GM12878 (cell line): ENCODE data around the gene EPHA8.

Experiments
- EZH2 ChIP-seq: IDR thresholded peaks from 2 replicates; pipeline ENCODE4 v1.6.1; 2012; ENCODE audit warnings: low read depth, mild to moderate bottlenecking, control low read depth, inconsistent platforms, low read length, borderline replicate concordance; ENCODE audit not compliant: control insufficient read depth
- MYC ChIP-seq: IDR thresholded peaks from 2 replicates; pipeline ENCODE4 v1.6.1; 2011; ENCODE audit warnings: mild to moderate bottlenecking, low read length, moderate library complexity, inconsistent platforms; ENCODE audit not compliant: insufficient read depth, insufficient replicate concordance, insufficient read length, severe bottlenecking
- PML ChIP-seq: IDR thresholded peaks from 2 replicates; pipeline ENCODE4 v1.6.1; 2012; ENCODE audit warnings: low read length, inconsistent platforms
- POLR2AphosphoS5 ChIP-seq: IDR thresholded peaks from 2 replicates; pipeline ENCODE4 v1.6.1; 2011; ENCODE audit warnings: mild to moderate bottlenecking, low read length, inconsistent platforms
- SIN3A ChIP-seq: IDR thresholded peaks from 2 replicates; pipeline ENCODE4 v1.6.1; 2012; ENCODE audit warnings: low read depth, low read length, improper control_type of control experiment
- TAF1 ChIP-seq: IDR thresholded peaks from 2 replicates; pipeline ENCODE4 v1.6.1; 2011; ENCODE audit warnings: mild to moderate bottlenecking, low read depth, low read length, borderline replicate concordance
- TF ChIP-seq, protein P1 (sequence below): IDR thresholded peaks from 2 replicates; pipeline ENCODE4 v1.6.1; 2012; ENCODE audit warnings: improper control_type of control experiment, low read depth, low read length; ENCODE audit not compliant: insufficient replicate concordance
- TF ChIP-seq, protein P2 (sequence below): fragments of 450-650 bp; IDR thresholded peaks from 2 replicates; pipeline ENCODE4 v1.6.1; 2017; ENCODE audit warnings: borderline replicate concordance
- TF ChIP-seq, protein P3 (sequence below): IDR thresholded peaks from 2 replicates; pipeline ENCODE4 v1.6.1; 2011; ENCODE audit warnings: low read depth, low read length, improper control_type of control experiment, borderline replicate concordance
- TF ChIP-seq, protein P4 (sequence below): IDR thresholded peaks from 2 replicates; pipeline ENCODE4 v1.6.1; 2011; ENCODE audit warnings: mild to moderate bottlenecking, low read depth, low read length, moderate library complexity; ENCODE audit not compliant: insufficient replicate concordance
- TF ChIP-seq, protein P5 (sequence below), 3 experiments: IDR thresholded peaks in 2 of 3; conservative IDR thresholded peaks in 1 of 3; 2 replicates each; pipeline ENCODE4 v1.5.1; 2011; ENCODE audit warnings: low read depth in 3 of 3, low read length in 3 of 3, mild to moderate bottlenecking in 3 of 3, control low read depth in 2 of 3, moderate library complexity in 2 of 3, inconsistent platforms in 1 of 3, mixed read lengths in 1 of 3; ENCODE audit not compliant: control insufficient read depth in 2 of 3, insufficient read depth in 1 of 3; ENCODE audit errors: extremely low read depth in 1 of 3

DNA sequence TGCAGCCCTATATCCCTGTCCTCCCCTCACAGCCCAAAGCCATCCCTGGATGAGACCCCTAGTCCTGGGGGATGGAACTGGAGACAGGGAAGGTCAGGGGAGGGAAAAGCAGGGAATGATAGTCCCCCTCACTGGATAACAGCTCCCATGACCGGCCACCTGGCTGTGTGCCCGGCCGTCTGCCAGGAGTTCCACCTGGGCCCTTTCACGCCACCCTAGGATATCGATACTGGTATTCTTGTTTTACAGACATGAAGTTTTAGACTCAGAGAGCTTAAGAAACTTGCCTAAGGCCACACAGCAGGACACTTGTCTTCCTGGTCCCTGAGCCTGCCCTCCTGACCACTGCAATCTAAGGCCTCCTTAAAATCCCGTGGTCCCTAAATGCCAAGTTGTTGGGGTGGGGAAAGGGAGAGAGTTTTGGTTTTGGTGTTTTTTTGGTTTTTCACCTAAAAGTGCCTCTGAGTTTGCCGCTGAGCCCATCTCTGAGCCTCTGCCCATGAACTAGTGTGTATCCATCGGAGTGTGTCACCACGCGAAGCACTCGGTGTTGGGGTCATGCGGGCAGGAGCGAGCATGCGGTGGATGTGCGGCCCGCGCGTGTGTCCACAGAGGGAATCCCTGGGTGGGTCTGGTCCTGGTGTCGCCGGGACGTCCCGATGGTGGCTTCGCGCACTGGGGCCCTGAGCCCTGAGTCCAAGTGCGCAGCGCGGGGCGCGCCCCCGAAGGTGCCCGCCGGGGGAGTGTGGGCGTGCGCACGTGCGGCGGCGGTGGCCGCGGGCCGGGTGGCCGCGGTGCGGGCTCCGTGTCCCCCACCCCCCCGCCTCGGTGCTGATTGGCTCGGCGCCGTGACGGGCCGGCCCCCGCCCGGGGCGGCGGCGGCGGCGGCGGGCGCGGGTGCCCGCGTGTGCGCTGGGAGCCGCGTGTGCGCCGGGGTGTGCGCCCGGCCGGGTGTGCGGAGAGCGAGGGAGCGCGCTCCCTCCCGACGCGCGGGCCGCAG is at the start of gene EPHA8:
- TF ChIP-seq, protein P1, sequence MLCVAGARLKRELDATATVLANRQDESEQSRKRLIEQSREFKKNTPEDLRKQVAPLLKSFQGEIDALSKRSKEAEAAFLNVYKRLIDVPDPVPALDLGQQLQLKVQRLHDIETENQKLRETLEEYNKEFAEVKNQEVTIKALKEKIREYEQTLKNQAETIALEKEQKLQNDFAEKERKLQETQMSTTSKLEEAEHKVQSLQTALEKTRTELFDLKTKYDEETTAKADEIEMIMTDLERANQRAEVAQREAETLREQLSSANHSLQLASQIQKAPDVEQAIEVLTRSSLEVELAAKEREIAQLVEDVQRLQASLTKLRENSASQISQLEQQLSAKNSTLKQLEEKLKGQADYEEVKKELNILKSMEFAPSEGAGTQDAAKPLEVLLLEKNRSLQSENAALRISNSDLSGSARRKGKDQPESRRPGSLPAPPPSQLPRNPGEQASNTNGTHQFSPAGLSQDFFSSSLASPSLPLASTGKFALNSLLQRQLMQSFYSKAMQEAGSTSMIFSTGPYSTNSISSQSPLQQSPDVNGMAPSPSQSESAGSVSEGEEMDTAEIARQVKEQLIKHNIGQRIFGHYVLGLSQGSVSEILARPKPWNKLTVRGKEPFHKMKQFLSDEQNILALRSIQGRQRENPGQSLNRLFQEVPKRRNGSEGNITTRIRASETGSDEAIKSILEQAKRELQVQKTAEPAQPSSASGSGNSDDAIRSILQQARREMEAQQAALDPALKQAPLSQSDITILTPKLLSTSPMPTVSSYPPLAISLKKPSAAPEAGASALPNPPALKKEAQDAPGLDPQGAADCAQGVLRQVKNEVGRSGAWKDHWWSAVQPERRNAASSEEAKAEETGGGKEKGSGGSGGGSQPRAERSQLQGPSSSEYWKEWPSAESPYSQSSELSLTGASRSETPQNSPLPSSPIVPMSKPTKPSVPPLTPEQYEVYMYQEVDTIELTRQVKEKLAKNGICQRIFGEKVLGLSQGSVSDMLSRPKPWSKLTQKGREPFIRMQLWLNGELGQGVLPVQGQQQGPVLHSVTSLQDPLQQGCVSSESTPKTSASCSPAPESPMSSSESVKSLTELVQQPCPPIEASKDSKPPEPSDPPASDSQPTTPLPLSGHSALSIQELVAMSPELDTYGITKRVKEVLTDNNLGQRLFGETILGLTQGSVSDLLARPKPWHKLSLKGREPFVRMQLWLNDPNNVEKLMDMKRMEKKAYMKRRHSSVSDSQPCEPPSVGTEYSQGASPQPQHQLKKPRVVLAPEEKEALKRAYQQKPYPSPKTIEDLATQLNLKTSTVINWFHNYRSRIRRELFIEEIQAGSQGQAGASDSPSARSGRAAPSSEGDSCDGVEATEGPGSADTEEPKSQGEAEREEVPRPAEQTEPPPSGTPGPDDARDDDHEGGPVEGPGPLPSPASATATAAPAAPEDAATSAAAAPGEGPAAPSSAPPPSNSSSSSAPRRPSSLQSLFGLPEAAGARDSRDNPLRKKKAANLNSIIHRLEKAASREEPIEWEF = no peak
- TF ChIP-seq, protein P2, sequence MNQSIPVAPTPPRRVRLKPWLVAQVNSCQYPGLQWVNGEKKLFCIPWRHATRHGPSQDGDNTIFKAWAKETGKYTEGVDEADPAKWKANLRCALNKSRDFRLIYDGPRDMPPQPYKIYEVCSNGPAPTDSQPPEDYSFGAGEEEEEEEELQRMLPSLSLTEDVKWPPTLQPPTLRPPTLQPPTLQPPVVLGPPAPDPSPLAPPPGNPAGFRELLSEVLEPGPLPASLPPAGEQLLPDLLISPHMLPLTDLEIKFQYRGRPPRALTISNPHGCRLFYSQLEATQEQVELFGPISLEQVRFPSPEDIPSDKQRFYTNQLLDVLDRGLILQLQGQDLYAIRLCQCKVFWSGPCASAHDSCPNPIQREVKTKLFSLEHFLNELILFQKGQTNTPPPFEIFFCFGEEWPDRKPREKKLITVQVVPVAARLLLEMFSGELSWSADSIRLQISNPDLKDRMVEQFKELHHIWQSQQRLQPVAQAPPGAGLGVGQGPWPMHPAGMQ = no peak
- no peak for TF ChIP-seq SIN3A
- TF ChIP-seq, protein P3, sequence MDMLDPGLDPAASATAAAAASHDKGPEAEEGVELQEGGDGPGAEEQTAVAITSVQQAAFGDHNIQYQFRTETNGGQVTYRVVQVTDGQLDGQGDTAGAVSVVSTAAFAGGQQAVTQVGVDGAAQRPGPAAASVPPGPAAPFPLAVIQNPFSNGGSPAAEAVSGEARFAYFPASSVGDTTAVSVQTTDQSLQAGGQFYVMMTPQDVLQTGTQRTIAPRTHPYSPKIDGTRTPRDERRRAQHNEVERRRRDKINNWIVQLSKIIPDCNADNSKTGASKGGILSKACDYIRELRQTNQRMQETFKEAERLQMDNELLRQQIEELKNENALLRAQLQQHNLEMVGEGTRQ = no peak
- no peak for TF ChIP-seq TAF1
- TF ChIP-seq, protein P4, sequence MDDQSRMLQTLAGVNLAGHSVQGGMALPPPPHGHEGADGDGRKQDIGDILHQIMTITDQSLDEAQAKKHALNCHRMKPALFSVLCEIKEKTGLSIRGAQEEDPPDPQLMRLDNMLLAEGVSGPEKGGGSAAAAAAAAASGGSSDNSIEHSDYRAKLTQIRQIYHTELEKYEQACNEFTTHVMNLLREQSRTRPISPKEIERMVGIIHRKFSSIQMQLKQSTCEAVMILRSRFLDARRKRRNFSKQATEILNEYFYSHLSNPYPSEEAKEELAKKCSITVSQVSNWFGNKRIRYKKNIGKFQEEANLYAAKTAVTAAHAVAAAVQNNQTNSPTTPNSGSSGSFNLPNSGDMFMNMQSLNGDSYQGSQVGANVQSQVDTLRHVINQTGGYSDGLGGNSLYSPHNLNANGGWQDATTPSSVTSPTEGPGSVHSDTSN = no peak
- no peak for TF ChIP-seq MYC
- TF ChIP-seq EZH2 = no peak
- no peak for TF ChIP-seq PML
- TF ChIP-seq, protein P5, sequence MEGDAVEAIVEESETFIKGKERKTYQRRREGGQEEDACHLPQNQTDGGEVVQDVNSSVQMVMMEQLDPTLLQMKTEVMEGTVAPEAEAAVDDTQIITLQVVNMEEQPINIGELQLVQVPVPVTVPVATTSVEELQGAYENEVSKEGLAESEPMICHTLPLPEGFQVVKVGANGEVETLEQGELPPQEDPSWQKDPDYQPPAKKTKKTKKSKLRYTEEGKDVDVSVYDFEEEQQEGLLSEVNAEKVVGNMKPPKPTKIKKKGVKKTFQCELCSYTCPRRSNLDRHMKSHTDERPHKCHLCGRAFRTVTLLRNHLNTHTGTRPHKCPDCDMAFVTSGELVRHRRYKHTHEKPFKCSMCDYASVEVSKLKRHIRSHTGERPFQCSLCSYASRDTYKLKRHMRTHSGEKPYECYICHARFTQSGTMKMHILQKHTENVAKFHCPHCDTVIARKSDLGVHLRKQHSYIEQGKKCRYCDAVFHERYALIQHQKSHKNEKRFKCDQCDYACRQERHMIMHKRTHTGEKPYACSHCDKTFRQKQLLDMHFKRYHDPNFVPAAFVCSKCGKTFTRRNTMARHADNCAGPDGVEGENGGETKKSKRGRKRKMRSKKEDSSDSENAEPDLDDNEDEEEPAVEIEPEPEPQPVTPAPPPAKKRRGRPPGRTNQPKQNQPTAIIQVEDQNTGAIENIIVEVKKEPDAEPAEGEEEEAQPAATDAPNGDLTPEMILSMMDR (IDR thresholded peaks at IDR 0.05 in 2 of 3, conservative IDR thresholded peaks at IDR 0.05 in 1 of 3; ENCODE audit: control insufficient read depth in 2 of 3, extremely low read depth in 1 of 3, insufficient read depth in 1 of 3, low read depth in 3 of 3, low read length in 3 of 3) = no peak
- TF ChIP-seq POLR2AphosphoS5 = no peak
